Measurements from ENCODE around the gene ANGEL2. TPM values are rescaled to one million over a fixed set of nuclear protein-coding genes. Genes with fewer than 3 reads are reported as not detected.
A peak's percentile ranks its signal among the peaks of the same experiment; 100 is the strongest.

Gene ANGEL2
- total RNA-seq, 1 experiment from 2014 or later = 25.5 TPM

GRCh38 chr1:213015099-213016050 is at the start of gene ANGEL2 (continued):
- TF ChIP-seq ATF3 (IDR thresholded peaks at IDR 0.05) = no peak
- TF ChIP-seq CEBPB (IDR thresholded peaks at IDR 0.05; ENCODE audit: low read depth) = no peak
- peak; percentile 21 for TF ChIP-seq ZBTB33 (IDR thresholded peaks at IDR 0.05; ENCODE audit: extremely low read depth, insufficient replicate concordance, low read length)

DNA sequence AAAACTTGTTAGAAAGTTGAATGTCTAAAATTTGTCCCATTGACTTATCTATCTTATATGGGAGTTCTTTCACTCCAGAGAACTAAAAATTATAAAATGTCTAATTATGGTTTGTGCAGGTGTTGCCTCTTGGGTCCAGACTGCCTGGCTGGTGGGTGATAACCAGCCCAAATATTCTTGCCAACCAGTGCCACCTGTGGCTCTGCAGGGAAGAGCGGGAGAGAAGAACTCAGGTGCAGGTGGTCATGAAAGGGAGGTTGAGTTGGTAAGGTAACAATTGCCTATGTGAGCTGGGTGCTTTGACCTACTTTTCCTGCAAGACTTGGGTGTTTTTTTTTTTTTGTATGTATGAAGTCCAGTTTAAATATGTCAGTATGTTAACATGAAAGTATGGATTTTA is 45.6 kb upstream of the ANGEL2 start:
- Histone ChIP-seq H3K9me2 (ENCODE audit: insufficient read depth) (no peaks in the 10 kb centered on the region), H3K36me3 (ENCODE audit: control insufficient read depth in 1 of 2, insufficient read depth in 2 of 2, low read length in 2 of 2) (no peaks in the 10 kb centered on the region), H3K4me3 (replicated peaks in 1 of 2; ENCODE audit: low read depth in 1 of 2, low read length in 2 of 2) (no peak overlapping the region), H3K4me1 (ENCODE audit: control insufficient read depth in 1 of 2, insufficient read depth in 2 of 2, low read length in 2 of 2) (no peaks in the 10 kb centered on the region), H3K9me3 (ENCODE audit: control insufficient read depth in 1 of 2, insufficient read depth in 1 of 2, low read depth in 1 of 2, low read length in 2 of 2) (no peaks in the 10 kb centered on the region), H4K20me1 (ENCODE audit: insufficient read depth) (peaks cover 9% of the 10 kb centered on the region; the same call in 1 of the 2 replicates), H3K27ac (ENCODE audit: low read depth, low read length) (no peak overlapping the region), H3K4me2 (ENCODE audit: low read length) (no peak overlapping the region), H2AFZ (ENCODE audit: low read depth, low read length, poor library complexity, severe bottlenecking) (no peak overlapping the region), H3K27me3 (ENCODE audit: insufficient read depth, low read length) (no peaks in the 10 kb centered on the region), H3K79me2 (ENCODE audit: insufficient read depth, low read length) (peaks cover 40% of the 10 kb centered on the region), H3K9ac (ENCODE audit: low read length) (no peak overlapping the region)
- no peak for DNase-seq (ENCODE audit: low read depth, low spot score)
- TF ChIP-seq ZBTB33 (IDR thresholded peaks at IDR 0.05; ENCODE audit: extremely low read depth, insufficient replicate concordance, low read length) = no peak
- peak in 2 of 3 experiments; percentile 46; a peak in 4 of 6 replicates for TF ChIP-seq CTCF (IDR thresholded peaks at IDR 0.05 in 2 of 3, conservative IDR thresholded peaks at IDR 0.05 in 1 of 3; ENCODE audit: borderline replicate concordance in 1 of 3, insufficient read depth in 1 of 3, low read depth in 2 of 3, low read length in 2 of 3)
- ChIA-PET CTCF (interaction anchor here (1.0 kb wide), 1 partner anchor 10 kb away, joined by 3 read pairs; the partner anchor contains the start of gene RPS6KC1), POLR2A (no interaction called here), RAD21 (ENCODE audit: low non-redundant PET in 1 of 2, low total read pairs in 2 of 2, uncharacterized antibody in 2 of 2, unreplicated experiment in 2 of 2) (no interaction called here)
- intact Hi-C loops (cut with micrococcal nuclease) = no loop called here
- ATAC-seq = peak; percentile 96
- BruUV-seq (replicated peaks) = no TSS peak

Data from HCT116 (cell line).